Adrenal gland (tissue), 12 donors: ENCODE results near the gene NUDCD3. TPM values are rescaled to one million over a fixed set of nuclear protein-coding genes. Genes with fewer than 3 reads are reported as not detected.

Experiments
- DNase-seq, 7 donors: peaks; one replicate each; pipeline ENCODE4 v3.0.0-alpha.2; 2019 to 2020
- H3K27ac ChIP-seq, 5 donors: fragments of 200-600 bp; sonication (generic) in 4 of 5; 1 replicate in 3 of 5; 2 replicates in 2 of 5; pipeline versions ENCODE4 v1.5.1 to v1.8.0; 2016 to 2020; ENCODE audit warnings: mild to moderate bottlenecking in 1 of 5
- H3K27me3 ChIP-seq: fragments of 200-600 bp; 2 replicates; pipeline ENCODE4 v1.8.0; 2021
- H3K36me3 ChIP-seq, 2 donors: fragments of 200-600 bp; replicated peaks in 1 of 2; 1 replicate in 1 of 2; 2 replicates in 1 of 2; pipeline versions ENCODE4 v1.5.1 to v1.8.0; 2018 to 2022
- H3K4me1 ChIP-seq, 2 donors: fragments of 200-600 bp; replicated peaks in 1 of 2; 1 replicate in 1 of 2; 2 replicates in 1 of 2; pipeline versions ENCODE4 v1.5.1 to v1.8.0; 2018 to 2021
- H3K4me3 ChIP-seq, 4 donors: fragments of 200-600 bp; sonication (generic) in 3 of 4; one replicate each; pipeline ENCODE4 v1.5.1; 2016 to 2018
- H3K9me3 ChIP-seq, 3 donors: fragments of 200-600 bp; sonication (generic) in 1 of 3; replicated peaks in 1 of 3; 1 replicate in 2 of 3; 2 replicates in 1 of 3; pipeline versions ENCODE4 v1.5.1 to v1.8.0; 2016 to 2021
- CTCF ChIP-seq, 6 experiments: fragments of 450-650 bp in 4 of 6; fragments of 200-600 bp in 2 of 6; sonication (generic) in 1 of 6; IDR thresholded peaks; 1 replicate in 5 of 6; 2 replicates in 1 of 6; pipeline versions ENCODE4 v1.5.1 to v1.8.0; 2016 to 2021; ENCODE audit warnings: antibody characterized with exemption in 6 of 6, mild to moderate bottlenecking in 2 of 6, moderate library complexity in 1 of 6
- POLR2A ChIP-seq, 2 donors: fragments of 450-650 bp; IDR thresholded peaks; one replicate each; pipeline ENCODE4 v1.6.1; 2017; ENCODE audit warnings: antibody characterized with exemption in 2 of 2, mild to moderate bottlenecking in 2 of 2, moderate library complexity in 1 of 2
- WGBS, 4 donors: extraction: QIAGEN DNeasy Blood & Tissue Kit in 2 of 4; methylation state at CpG; one replicate each; pipeline versions ENCODE4 v1.1.5 to v1.1.7; 2013 to 2017; 5-methylcytosine and 5-hydroxymethylcytosine counted together
- intact Hi-C, 2 donors: fragments of 100-400 bp; cut with DNase I; formaldehyde crosslinking; loops; one replicate each; pipeline versions ENCODE4 v1.14.1 to v1.15.0; 2022 to 2023
- polyA plus RNA-seq, 3 donors: library from polyadenylated mRNA; stranded (reverse); fragments of 200-250 nt in 2 of 3; fragments of 350-450 nt in 1 of 3; fragmentation: Illumina TruSeq in 1 of 3; extraction: RNeasy Lipid Tissue Mini Kit (QIAGEN cat#74804) in 1 of 3; gene quantifications; one replicate each; pipeline ENCODE4 v1.2.3, GENCODE V29; 2013 to 2014
- total RNA-seq, 9 donors: library from RNA; depleted of rRNA in 4 of 9; stranded (reverse); fragments of >200 nt in 4 of 9; fragments of 120-200 nt in 1 of 9; fragmentation: NEBNext Ultra II Directional in 1 of 9; extraction: Animal tissue kit (Norgen Biotek cat#: 25700) in 1 of 9; gene quantifications; one replicate each; pipeline versions ENCODE4 v1.1.0 to v1.2.4, GENCODE V29; 2013 to 2023
- donor health status: healthy with polysubstance abuse.
- donor health status: Bipolar disorder and iron deficiency.
- donor health status: DM: yes; HTN: yes; CAD: no.
- donor health status: DM: no; HTN: no; CAD: no.
- donor health status: DM: no; HTN: no; CAD: no.
- donor health status: DM: yes; HTN: yes; CAD: no.

The NUDCD3 gene
- total and polyA plus RNA-seq, 12 donors: 30.5 to 136 (median 71.1) TPM

- Histone ChIP-seq H3K27ac (no peak overlapping the region), H3K4me3 (no peak overlapping the region), H3K9me3 (no peaks in the 10 kb centered on the region), H3K27me3 (no peaks in the 10 kb centered on the region), H3K4me1 (no peaks in the 10 kb centered on the region), H3K36me3 (peaks cover 0 to 48% of the 10 kb centered on the region in 2 donors)
- 95 to 98% (median 97%) methylated on average over 5 to 11 of the region's 11 CpGs for WGBS, 4 donors
- peak in 3 of 7 donors; percentile 5 to 39 (median 9) for DNase-seq
- intact Hi-C loops: no loop called here
- TF ChIP-seq POLR2A (IDR thresholded peaks at IDR 0.05) (no peak), CTCF (IDR thresholded peaks at IDR 0.05) (no peak)
Measured at GRCh38 chr7:44391746-44392617, 98.5 kb downstream of the NUDCD3 start.

- peak in 2 of 7 donors; percentile 8 to 35 for DNase-seq
- H3K36me3 ChIP-seq: peaks cover 0 to 48% of the 10 kb centered on the region in 2 donors
- 86 to 94% (median 91%) methylated on average over 10 of the region's 10 CpGs for WGBS, 4 donors
- no peaks in the 10 kb centered on the region for H3K9me3 ChIP-seq
- no peak for TF ChIP-seq CTCF (IDR thresholded peaks at IDR 0.05)
- TF ChIP-seq POLR2A (IDR thresholded peaks at IDR 0.05): no peak
- no peak overlapping the region for H3K4me3 ChIP-seq
- H3K4me1 ChIP-seq: no peaks in the 10 kb centered on the region
- H3K27me3 ChIP-seq: no peaks in the 10 kb centered on the region
- intact Hi-C loops: no loop called here
- H3K27ac ChIP-seq: no peak overlapping the region
Measured at GRCh38 chr7:44391171-44391570, 99.3 kb downstream of the NUDCD3 start.

GRCh38 chr7:44390701-44391100 is 99.8 kb downstream of the NUDCD3 start:
- TF ChIP-seq CTCF (IDR thresholded peaks at IDR 0.05): no peak
- no peak for TF ChIP-seq POLR2A (IDR thresholded peaks at IDR 0.05)
- Histone ChIP-seq H3K9me3 (no peaks in the 10 kb centered on the region), H3K27ac (no peak overlapping the region), H3K4me3 (no peak overlapping the region), H3K36me3 (peaks cover 0 to 52% of the 10 kb centered on the region in 2 donors), H3K4me1 (no peaks in the 10 kb centered on the region), H3K27me3 (no peaks in the 10 kb centered on the region)
- DNase-seq: peak in 2 of 7 donors; percentile 13 to 25
- WGBS, 4 donors: 91 to 100% (median 99%) methylated on average over 2 of the region's 2 CpGs
- intact Hi-C loops: no loop called here

- Histone ChIP-seq H3K4me1 (peaks cover 0 to 3% of the 10 kb centered on the region in 2 donors), H3K27ac (no peak overlapping the region), H3K27me3 (no peaks in the 10 kb centered on the region), H3K9me3 (no peaks in the 10 kb centered on the region), H3K4me3 (no peak overlapping the region), H3K36me3 (peaks cover 0 to 69% of the 10 kb centered on the region in 2 donors)
- TF ChIP-seq CTCF (IDR thresholded peaks at IDR 0.05): no peak
- TF ChIP-seq POLR2A (IDR thresholded peaks at IDR 0.05): no peak
- peak in 1 of 7 donors; percentile 11 for DNase-seq
- WGBS, 4 donors: 90 to 96% (median 93%) methylated on average over 14 of the region's 14 CpGs
- intact Hi-C loops: no loop called here
Measured at GRCh38 chr7:44388089-44388970, 102.1 kb downstream of the NUDCD3 start.
